HAP-1 (cell line): Measurements from ENCODE around the gene ETFA.
"Not testable (repeated sequence)": the region's sequence is repeated elsewhere in the genome, so short reads cannot be mapped to it uniquely, and the experiment has no call there.

Experiments
- DNase-seq, 2 experiments: peaks; one replicate each; pipeline ENCODE4 v3.0.0-alpha.2; 2016 to 2020; ENCODE audit warnings: low spot score in 2 of 2
- H3K27me3 ChIP-seq: fragments of 250-450 bp; sonication (Bioruptor Pico); 2 replicates; pipeline ENCODE4 v1.5.1; 2020; ENCODE audit warnings: low read depth, mild to moderate bottlenecking, moderate library complexity
- H3K36me3 ChIP-seq: fragments of 250-450 bp; sonication (Bioruptor Pico); replicated peaks from 2 replicates; pipeline ENCODE4 v1.5.1; 2020; ENCODE audit warnings: mild to moderate bottlenecking
- H3K4me1 ChIP-seq: fragments of 250-450 bp; sonication (Bioruptor Pico); 2 replicates; pipeline ENCODE4 v1.5.1; 2020; ENCODE audit warnings: mild to moderate bottlenecking
- H3K4me3 ChIP-seq: fragments of 250-450 bp; sonication (Bioruptor Pico); 2 replicates; pipeline ENCODE4 v1.5.1; 2020; ENCODE audit warnings: mild to moderate bottlenecking, moderate library complexity
- H3K9me3 ChIP-seq: fragments of 250-450 bp; sonication (Bioruptor Pico); 2 replicates; pipeline ENCODE4 v1.5.1; 2020; ENCODE audit warnings: mild to moderate bottlenecking, moderate library complexity
- in situ Hi-C: fragments of 300-500 bp; cut with MboI; formaldehyde crosslinking; loops from 3 replicates; pipeline ENCODE4 v1.14.3; 2020; ENCODE audit warnings: low sequenced_read_pairs, inconsistent platforms, mixed read lengths

ETFA gene

DNA sequence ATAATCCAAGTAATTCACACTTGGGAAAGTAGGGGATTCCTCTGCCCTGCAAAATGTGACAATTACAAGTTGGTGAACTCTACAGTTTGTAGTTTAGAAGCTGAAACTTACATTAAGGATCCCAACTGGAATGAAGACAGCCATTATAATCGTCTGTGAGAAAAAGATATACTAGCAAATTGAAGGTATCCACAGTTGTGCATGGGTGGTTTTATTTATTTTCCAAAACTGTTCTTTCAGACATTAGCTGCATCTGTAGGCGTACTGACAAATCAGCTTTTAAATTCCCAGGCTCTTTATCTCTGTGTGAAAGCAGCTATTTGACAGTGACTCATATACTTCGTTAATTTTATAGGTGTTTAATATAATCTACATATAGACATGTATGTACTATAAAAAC is 12.8 kb upstream of the ETFA start:
- Histone ChIP-seq H3K9me3 (no peaks in the 10 kb centered on the region), H3K4me1 (no peaks in the 10 kb centered on the region), H3K36me3 (no peaks in the 10 kb centered on the region), H3K4me3 (no peak overlapping the region), H3K27me3 (no peaks in the 10 kb centered on the region; the same call in 1 of the 2 replicates)
- in situ Hi-C loops: no loop called here
- DNase-seq: no peak

DNA sequence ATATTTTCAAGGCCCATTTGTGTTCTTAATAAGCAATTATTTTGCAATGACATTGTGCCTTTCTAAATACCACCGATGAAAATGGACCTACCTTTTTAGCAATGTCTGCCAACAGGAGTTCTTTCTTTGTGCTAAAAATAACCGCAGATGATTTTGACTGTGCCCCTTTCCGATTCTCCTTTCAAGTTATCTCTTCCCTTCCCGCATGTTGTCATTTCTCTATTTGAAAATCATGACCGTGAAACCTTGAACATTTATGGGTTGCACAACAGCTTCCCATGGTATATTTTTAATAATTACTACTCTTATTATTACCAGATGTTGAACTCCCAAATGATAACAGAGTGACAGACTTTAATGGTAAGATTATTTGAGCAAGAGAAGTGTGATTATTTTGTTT is 10.3 kb upstream of the ETFA start:
- Histone ChIP-seq H3K9me3 (no peaks in the 10 kb centered on the region), H3K4me1 (no peaks in the 10 kb centered on the region), H3K4me3 (no peak overlapping the region), H3K27me3 (no peaks in the 10 kb centered on the region; the same call in 1 of the 2 replicates), H3K36me3 (no peaks in the 10 kb centered on the region)
- DNase-seq: no peak
- in situ Hi-C loops: no loop called here

DNA sequence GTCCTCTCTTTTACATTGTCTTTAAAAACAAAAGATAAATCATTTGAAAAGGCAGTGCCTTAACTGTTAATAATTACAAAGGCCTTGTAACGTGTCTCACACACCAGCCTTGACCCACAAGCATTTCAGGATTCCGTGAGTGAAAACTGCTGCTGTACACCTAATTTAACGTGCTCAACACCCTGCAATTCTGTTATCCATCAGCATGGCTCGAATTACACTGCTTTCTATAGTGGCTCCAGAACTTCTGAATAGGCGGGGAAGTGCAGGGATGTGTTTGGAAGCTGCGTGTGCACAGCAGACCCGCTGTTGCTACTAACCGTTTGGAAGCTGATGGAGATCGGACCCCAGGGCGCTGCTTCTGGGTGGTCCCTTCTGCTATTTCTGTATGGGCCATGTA is 9.9 kb upstream of the ETFA start:
- no peaks in the 10 kb centered on the region for H3K4me1 ChIP-seq
- H3K4me3 ChIP-seq: no peak overlapping the region
- H3K9me3 ChIP-seq: no peaks in the 10 kb centered on the region
- H3K27me3 ChIP-seq: no peaks in the 10 kb centered on the region; the same call in 1 of the 2 replicates
- DNase-seq: no peak
- in situ Hi-C loops: no loop called here
- no peaks in the 10 kb centered on the region for H3K36me3 ChIP-seq

DNA sequence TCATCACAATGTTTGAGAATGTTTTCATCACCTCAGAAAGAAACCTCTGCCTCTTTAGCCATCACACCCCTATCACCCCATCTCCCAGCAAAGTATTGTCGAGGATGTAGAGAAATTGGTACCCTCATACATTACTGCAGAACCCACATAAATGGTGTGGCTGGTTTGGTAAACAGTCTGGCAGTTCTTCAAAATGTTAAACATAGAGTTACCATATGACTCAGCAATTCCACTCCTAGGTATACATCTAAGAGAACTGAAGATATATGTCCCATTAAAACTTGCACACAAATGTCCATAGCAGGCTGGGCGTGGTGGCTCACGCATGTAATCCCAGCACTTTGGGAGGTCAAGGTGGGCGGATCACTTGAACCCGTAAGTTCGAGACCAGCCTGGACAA is 8.7 kb upstream of the ETFA start:
- Histone ChIP-seq H3K9me3 (no peaks in the 10 kb centered on the region), H3K36me3 (no peaks in the 10 kb centered on the region), H3K4me3 (no peak overlapping the region), H3K27me3 (no peaks in the 10 kb centered on the region; the same call in 1 of the 2 replicates), H3K4me1 (no peaks in the 10 kb centered on the region)
- in situ Hi-C loops: no loop called here
- DNase-seq: no peak

DNA sequence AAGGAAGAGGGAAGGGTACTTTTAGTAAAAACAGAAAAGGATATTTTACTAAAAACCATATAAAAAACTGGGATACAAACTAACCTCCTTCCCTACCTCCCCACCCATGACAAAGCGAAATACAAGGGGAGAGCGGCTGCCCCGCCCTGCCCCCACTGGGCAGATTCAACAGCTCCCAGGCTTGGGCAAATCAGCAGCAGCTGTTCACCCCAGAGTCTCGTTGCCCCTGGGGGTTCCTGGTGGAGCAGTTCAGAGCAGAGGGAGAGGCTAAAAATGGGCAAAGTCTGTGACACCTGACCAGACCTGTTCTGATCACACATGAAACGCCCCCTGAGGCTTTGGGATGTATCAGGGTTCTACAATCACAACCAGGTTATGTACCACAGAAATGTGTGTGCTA is 2.5 kb upstream of the ETFA start:
- Histone ChIP-seq H3K27me3 (no peaks in the 10 kb centered on the region), H3K4me3 (no peak overlapping the region), H3K9me3 (no peaks in the 10 kb centered on the region), H3K4me1 (peaks cover 7% of the 10 kb centered on the region), H3K36me3 (peaks cover 3% of the 10 kb centered on the region; the same call in 1 of the 2 replicates)
- in situ Hi-C loops: no loop called here
- no peak for DNase-seq

DNA sequence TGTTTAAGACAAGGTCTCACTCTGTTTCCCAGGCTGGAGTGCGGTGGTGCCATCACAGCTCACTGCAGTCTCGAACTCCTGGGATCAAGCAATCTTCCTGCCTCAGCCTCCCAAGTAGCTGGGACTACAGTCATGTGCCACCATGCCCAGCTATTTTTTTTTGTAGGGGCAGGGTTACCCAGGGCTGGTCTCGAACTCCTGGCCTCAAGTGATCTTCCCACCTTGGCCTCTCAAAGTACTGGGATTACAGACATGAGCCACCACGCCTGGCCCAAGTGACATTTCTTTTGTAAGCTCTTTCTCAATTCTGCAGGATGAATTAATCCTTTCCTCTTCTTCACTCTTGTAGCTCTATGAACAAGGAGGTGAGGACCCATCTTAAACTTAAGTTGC is 1.9 kb upstream of the ETFA start:
- DNase-seq, H3K36me3 ChIP-seq, in situ Hi-C loops, H3K27me3 ChIP-seq, H3K4me3 ChIP-seq, H3K9me3 ChIP-seq: not testable (repeated sequence)
- peaks cover 11% of the 10 kb centered on the region for H3K4me1 ChIP-seq

DNA sequence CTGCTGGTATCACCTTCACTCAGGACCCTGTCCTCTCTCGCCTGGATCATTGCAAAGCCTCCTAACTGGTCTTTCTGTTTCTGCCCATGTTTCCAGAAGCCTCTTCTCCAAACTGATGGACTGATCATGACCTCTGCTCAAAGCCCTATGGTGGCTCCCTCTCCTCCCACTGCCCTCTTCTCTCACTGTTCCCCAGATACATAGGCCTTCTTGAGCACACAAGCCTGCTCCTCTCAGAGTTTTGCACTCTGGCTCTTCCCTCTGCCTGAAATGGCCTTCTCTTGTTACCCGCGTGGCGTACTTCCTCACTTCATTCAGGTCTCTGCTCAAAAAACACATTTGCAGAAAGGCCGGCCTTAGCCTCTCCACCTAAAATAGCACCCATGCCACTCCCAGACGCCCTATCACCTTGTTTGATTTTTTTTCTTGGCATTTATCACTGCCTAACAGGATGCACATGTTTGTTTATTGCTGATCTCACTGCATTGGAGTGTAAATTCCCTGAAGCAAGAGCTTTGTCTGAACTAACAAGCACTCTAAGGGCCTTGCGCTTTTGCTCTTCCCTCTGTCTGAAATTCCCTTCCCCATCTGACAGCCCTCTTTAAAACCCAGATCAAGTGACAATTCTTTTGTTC is 1.4 kb upstream of the ETFA start:
- Histone ChIP-seq H3K36me3 (peaks cover 3% of the 10 kb centered on the region; the same call in 1 of the 2 replicates), H3K27me3 (no peaks in the 10 kb centered on the region), H3K4me1 (peaks cover 11% of the 10 kb centered on the region), H3K4me3 (no peak overlapping the region), H3K9me3 (no peaks in the 10 kb centered on the region)
- no peak for DNase-seq
- in situ Hi-C loops: no loop called here

DNA sequence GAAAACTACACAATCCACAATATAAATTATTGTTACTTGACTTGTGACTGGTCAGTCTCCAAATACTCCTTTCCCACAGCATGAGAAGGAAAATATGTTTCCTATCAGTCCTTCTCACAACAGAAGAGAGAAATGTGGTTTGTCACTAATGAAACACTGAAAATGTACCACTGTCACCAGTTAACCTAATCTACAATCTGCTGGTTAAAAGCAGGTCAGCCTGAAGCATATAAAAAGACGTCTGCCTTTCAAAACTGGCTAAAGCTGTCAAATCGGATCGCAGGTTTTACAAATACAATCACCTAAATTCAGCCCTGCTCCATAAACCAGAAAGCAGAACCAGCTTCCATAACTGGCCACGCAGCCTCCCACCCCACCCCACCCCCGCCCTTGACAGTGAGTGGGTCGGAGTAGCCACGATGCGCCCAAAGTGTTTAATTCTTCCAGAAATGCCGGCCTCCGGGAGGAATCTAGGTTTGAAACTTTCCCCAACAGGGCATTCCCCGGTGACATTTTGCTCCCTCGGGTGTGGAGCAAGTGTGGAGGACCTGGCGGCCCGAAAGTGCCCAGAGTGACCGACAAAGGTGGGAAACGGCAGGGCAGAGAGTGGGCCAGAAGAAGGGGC is 682 bp downstream of the ETFA start:
- DNase-seq: peak; percentile 33 to 54
- Histone ChIP-seq H3K4me3 (peak overlapping the region; percentile 95), H3K9me3 (no peaks in the 10 kb centered on the region), H3K4me1 (peaks cover 15% of the 10 kb centered on the region), H3K27me3 (no peaks in the 10 kb centered on the region), H3K36me3 (peaks cover 3% of the 10 kb centered on the region; the same call in 1 of the 2 replicates)
- in situ Hi-C loops: no loop called here

DNA sequence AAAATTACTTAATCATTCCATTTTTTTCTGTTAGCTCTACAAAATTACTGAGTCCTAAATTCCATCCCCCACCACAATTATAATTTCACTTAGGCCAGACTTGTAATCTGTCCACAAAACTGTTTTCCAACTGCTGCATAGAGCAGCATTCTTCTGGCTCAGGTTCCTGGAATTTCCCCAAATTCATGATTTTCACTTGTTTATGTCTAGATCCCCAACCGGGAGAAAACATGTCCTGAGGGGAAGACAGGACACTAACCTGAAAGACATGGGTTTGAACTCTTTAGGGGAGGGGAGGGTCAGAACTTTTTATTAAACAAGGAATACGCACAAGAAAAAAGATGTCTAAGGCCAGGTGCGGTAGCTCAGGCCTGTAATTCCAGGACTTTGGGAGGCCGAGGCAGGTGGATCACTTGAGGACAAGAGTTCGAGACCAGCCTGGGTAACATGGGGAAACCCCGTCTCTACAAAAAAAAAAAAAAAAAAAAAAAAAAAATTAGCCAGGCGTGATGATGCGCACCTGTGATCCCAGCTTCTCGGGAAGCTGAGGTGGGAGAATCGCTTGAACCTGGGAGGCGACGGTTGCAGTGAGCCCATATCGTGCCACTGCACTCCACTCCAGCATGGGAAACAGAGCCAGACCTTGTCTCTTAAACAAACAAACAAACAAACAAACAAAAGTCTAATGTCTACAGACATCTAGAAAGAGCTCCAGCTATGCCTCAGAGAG is 1.5 kb downstream of the ETFA start:
- in situ Hi-C loops: no loop called here
- DNase-seq: no peak
- peaks cover 20% of the 10 kb centered on the region for H3K4me1 ChIP-seq
- peaks cover 3% of the 10 kb centered on the region; the same call in 1 of the 2 replicates for H3K36me3 ChIP-seq
- no peaks in the 10 kb centered on the region for H3K27me3 ChIP-seq
- H3K4me3 ChIP-seq: peak overlapping the region; percentile 95
- no peaks in the 10 kb centered on the region; the same call in 1 of the 2 replicates for H3K9me3 ChIP-seq

DNA sequence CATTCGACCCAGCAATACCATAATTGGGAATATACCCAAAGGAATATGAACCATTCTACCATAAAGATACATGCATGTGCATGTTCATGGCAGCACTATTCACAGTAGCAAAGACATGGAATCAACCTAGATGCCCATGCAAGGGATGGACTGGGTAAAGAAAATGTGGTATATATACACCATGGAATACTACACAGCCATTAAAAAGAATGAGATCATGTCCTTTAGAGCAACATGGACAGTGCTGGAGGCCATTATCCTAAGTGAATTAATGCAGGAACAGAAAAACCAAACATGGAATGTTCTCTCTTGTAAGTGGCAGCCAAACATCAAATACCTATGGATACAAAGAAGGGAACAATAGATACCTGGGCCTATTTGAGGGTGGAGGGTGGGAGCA is 7.4 kb downstream of the ETFA start:
- peaks cover 41% of the 10 kb centered on the region for H3K4me1 ChIP-seq
- DNase-seq: no peak
- in situ Hi-C loops: no loop called here
- H3K4me3 ChIP-seq: no peak overlapping the region
- no peaks in the 10 kb centered on the region for H3K27me3 ChIP-seq
- H3K36me3 ChIP-seq: 0 out of 2 replicates have a peak, but pooled peaks cover 4% of the 10 kb centered on the region
- peaks cover 2% of the 10 kb centered on the region; the same call in 1 of the 2 replicates for H3K9me3 ChIP-seq

DNA sequence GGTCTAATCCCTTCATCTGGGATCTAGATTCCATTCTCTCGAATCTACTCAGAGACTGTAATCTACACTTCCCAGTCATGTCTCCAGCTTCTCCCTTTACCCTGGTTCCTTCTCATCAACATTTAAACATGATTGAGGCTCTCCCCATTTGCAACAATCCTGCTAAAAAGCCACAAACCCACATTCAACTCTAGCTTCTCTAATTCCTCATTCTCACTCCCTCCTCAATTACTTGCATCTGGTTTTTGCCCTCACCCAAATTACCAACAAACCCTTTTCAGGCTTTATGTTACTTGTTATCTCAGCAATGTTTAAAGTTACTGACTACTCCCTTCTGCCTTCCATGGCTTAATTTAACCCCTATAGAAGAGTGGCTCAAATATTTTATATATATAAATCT is 11.5 kb downstream of the ETFA start:
- Histone ChIP-seq H3K9me3 (peaks cover 2% of the 10 kb centered on the region; the same call in 1 of the 2 replicates), H3K4me1 (peaks cover 30% of the 10 kb centered on the region), H3K36me3 (0 out of 2 replicates have a peak, but pooled peaks cover 4% of the 10 kb centered on the region), H3K4me3 (no peak overlapping the region), H3K27me3 (no peaks in the 10 kb centered on the region)
- no peak for DNase-seq
- in situ Hi-C loops: no loop called here

DNA sequence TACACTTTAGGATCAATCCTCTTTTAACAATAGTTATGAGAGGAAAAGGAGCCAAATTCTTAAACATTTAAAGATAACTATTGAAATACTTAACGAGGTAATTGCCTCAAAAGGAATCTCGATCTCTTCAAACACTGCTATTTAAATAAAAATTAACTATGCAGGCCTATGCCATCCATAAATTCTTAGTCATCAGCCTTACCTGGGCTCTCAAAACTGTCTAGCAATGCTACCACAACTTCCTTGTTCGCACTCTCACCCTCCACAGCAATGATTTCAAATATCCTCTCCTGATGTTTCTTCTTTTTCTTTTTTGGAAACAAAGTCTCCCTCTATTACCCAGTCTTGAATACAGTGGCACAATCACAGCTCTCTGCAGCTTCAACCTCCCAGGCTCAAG is 12.3 kb downstream of the ETFA start:
- in situ Hi-C loops: no loop called here
- Histone ChIP-seq H3K4me1 (peaks cover 28% of the 10 kb centered on the region), H3K9me3 (no peaks in the 10 kb centered on the region; the same call in 1 of the 2 replicates), H3K4me3 (no peak overlapping the region), H3K36me3 (0 out of 2 replicates have a peak, but pooled peaks cover 4% of the 10 kb centered on the region), H3K27me3 (no peaks in the 10 kb centered on the region)
- no peak for DNase-seq

DNA sequence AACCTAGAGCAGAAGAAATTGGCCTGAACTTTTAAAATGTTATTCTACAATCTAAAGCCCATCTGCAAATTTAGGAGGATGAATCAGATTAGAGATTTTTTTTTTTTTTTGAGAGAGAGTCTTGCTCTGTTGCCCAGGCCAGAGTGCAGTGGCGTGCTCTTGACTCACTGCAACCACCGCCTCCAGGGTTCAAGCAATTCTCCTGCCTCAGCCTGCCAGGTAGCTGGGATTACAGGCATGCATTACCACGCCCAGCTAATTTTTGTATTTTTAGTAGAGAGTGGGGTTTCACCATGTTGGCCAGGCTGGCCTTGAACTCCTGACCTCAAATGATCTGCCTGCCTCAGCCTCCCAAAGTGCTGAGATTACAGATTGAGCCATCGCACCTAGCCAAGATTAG is 13.3 kb downstream of the ETFA start:
- peaks cover 24% of the 10 kb centered on the region for H3K4me1 ChIP-seq
- DNase-seq, in situ Hi-C loops, H3K4me3 ChIP-seq, H3K36me3 ChIP-seq, H3K27me3 ChIP-seq, H3K9me3 ChIP-seq: not testable (repeated sequence)

DNA sequence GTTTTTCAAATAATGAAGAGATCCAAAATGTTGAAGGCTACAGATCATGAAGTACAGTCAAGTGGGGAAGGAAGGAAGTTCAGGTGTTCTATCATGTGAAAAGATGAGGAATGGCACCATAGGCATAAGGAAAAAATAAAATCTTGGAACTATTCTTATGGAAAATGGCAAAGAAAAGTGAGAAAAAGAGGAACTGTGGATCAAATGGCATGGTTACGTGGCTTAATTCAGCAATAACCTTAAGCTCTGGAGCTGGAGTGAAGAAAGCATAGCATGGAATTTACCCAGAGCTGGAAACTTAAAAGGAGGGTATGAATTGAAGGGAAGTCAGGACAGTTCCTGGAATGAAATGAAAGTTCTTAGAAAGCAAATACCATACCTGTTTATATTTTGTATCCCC is 14.4 kb downstream of the ETFA start:
- Histone ChIP-seq H3K27me3 (no peaks in the 10 kb centered on the region), H3K4me3 (no peak overlapping the region), H3K9me3 (no peaks in the 10 kb centered on the region), H3K4me1 (peaks cover 15% of the 10 kb centered on the region), H3K36me3 (peaks cover 9% of the 10 kb centered on the region; the same call in 1 of the 2 replicates)
- in situ Hi-C loops: no loop called here
- no peak for DNase-seq
